CD4-positive, alpha-beta T cell (primary cell): ENCODE measurements around the gene XYLT1. TPM values are rescaled to one million over a fixed set of nuclear protein-coding genes. Genes with fewer than 3 reads are reported as not detected.

Experiments
- ATAC-seq: fragments of 200-7000 bp; cut with Tn5 transposase; one replicate; pipeline ENCODE4 v1.10.0; 2022; ENCODE audit warnings: mild to moderate bottlenecking; ENCODE audit not compliant: poor library complexity
- CTCF ChIA-PET: fragments of 350-600 bp; sonication (Branson Sonifier 250); formaldehyde crosslinking; loops from one replicate; lab custom pipeline; 2021; ENCODE audit warnings: antibody characterized with exemption, inconsistent platforms; lab: Charles Lee
- POLR2A ChIA-PET: fragments of 350-600 bp; sonication (Branson Sonifier 250); formaldehyde crosslinking; loops from one replicate; lab custom pipeline; 2021; ENCODE audit warnings: antibody characterized with exemption, inconsistent platforms; lab: Charles Lee
- DNase-seq, 14 experiments: peaks; one replicate each; pipeline ENCODE4 v3.0.0-alpha.2; 2013 to 2020; ENCODE audit warnings: mixed read lengths in 2 of 14
- H3K27ac ChIP-seq, 2 donors: one replicate each; pipeline versions ENCODE4 v1.5.1 to v1.7.0; 2013; ENCODE audit warnings: low read length in 2 of 2, low read depth in 1 of 2, mild to moderate bottlenecking in 1 of 2
- H3K27me3 ChIP-seq, 2 experiments: 1 replicate in 1 of 2; 2 replicates in 1 of 2; pipeline versions ENCODE4 v1.6.1 to v1.7.0; 2013; ENCODE audit warnings: low read length in 2 of 2, control low read depth in 1 of 2, mild to moderate bottlenecking in 1 of 2, moderate library complexity in 1 of 2; ENCODE audit not compliant: insufficient read depth in 2 of 2, control insufficient read depth in 1 of 2
- H3K36me3 ChIP-seq: one replicate; pipeline ENCODE4 v1.6.1; 2013; ENCODE audit warnings: low read length, control low read depth; ENCODE audit not compliant: insufficient read depth
- H3K4me1 ChIP-seq: one replicate; pipeline ENCODE4 v1.6.1; 2013; ENCODE audit warnings: low read length, control low read depth; ENCODE audit not compliant: insufficient read depth
- H3K4me3 ChIP-seq: one replicate; pipeline ENCODE4 v1.5.1; 2013; ENCODE audit warnings: mild to moderate bottlenecking, low read length, moderate library complexity
- H3K9me3 ChIP-seq, 2 experiments: 1 replicate in 1 of 2; 2 replicates in 1 of 2; pipeline versions ENCODE4 v1.6.1 to v1.7.0; 2013; ENCODE audit warnings: low read length in 2 of 2, mild to moderate bottlenecking in 2 of 2, control low read depth in 1 of 2, moderate library complexity in 1 of 2; ENCODE audit not compliant: control insufficient read depth in 1 of 2, insufficient read depth in 1 of 2
- H3K27ac Mint-ChIP-seq: one replicate; pipeline ENCODE4 v1.8.0; 2020; ENCODE audit warnings: mixed read lengths
- H3K27me3 Mint-ChIP-seq: one replicate; pipeline ENCODE4 v1.8.0; 2021; ENCODE audit warnings: mixed read lengths
- H3K36me3 Mint-ChIP-seq: one replicate; pipeline ENCODE4 v1.8.0; 2021; ENCODE audit warnings: low read depth, mixed read lengths
- H3K4me1 Mint-ChIP-seq: one replicate; pipeline ENCODE4 v1.8.0; 2021; ENCODE audit warnings: low read depth, mixed read lengths
- H3K4me3 Mint-ChIP-seq: one replicate; pipeline ENCODE4 v1.8.0; 2020; ENCODE audit warnings: mild to moderate bottlenecking, mixed read lengths
- H3K9me3 Mint-ChIP-seq: one replicate; pipeline ENCODE4 v1.8.0; 2020; ENCODE audit warnings: mixed read lengths
- intact Hi-C, 2 experiments: fragments of 100-400 bp; cut with DNase I in 1 of 2; cut with micrococcal nuclease in 1 of 2; formaldehyde crosslinking; loops; one replicate each; pipeline versions ENCODE4 v1.15.1 to v1.9.0; 2023 to 2025; cut with DNase I, micrococcal nuclease
- total RNA-seq, 174 experiments: library from RNA in 2 of 174; stranded (reverse) in 2 of 174; gene quantifications; one replicate each; pipeline ENCODE4 v1.2.3 and lab custom pipeline; 2021 to 2026
- TF ChIP-seq, protein P1 (sequence below): fragments of 200-600 bp; IDR thresholded peaks from one replicate; pipeline ENCODE4 v1.8.0; 2022; ENCODE audit warnings: antibody characterized with exemption, mild to moderate bottlenecking

The XYLT1 gene
- total RNA-seq, 2 experiments from 2014 or later = 26.0 to 27.1 TPM

DNA sequence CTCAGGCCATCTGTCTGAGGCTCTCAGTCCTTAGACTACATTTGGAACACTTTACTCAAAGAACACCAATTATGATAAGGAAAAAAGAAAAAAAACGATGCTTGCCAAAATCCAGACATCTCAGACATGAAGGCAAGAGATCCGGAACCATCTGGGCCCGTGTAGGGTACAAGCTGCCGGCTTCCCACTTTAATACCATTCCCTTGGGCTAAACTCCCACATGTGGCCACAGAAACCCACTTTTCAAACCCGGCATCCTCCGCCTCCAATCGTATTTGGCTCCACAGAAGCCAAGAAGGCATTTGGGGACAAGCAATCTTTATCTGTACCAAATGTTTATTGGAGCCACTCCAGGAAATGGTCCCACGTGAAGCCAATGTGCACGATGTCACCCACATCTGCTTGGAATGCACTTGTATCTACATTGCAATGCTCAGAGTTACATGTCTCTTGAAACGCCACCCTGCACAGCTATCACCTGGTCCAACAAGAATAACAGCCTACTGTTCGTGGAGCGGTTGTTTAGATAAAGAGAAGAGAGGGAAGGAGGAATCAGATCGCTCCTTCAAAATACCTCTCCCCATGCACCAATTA is 33.5 kb downstream of the XYLT1 start:
- no peaks in the 10 kb centered on the region for H3K9me3 Mint-ChIP-seq
- no peak overlapping the region for H3K4me3 Mint-ChIP-seq
- CTCF ChIA-PET = no interaction called here
- ATAC-seq (no peak), DNase-seq (no peak)
- intact Hi-C loops = no loop called here
- no peaks in the 10 kb centered on the region for H3K27me3 Mint-ChIP-seq
- no peak overlapping the region for H3K27ac ChIP-seq
- no peaks in the 10 kb centered on the region for H3K9me3 ChIP-seq
- H3K4me1 Mint-ChIP-seq = peaks cover 70% of the 10 kb centered on the region
- POLR2A ChIA-PET = interaction anchor here (1.0 kb wide), 1 partner anchor 73 kb away, joined by 3 read pairs; no protein-coding TSS in a partner anchor
- TF ChIP-seq, protein P1, sequence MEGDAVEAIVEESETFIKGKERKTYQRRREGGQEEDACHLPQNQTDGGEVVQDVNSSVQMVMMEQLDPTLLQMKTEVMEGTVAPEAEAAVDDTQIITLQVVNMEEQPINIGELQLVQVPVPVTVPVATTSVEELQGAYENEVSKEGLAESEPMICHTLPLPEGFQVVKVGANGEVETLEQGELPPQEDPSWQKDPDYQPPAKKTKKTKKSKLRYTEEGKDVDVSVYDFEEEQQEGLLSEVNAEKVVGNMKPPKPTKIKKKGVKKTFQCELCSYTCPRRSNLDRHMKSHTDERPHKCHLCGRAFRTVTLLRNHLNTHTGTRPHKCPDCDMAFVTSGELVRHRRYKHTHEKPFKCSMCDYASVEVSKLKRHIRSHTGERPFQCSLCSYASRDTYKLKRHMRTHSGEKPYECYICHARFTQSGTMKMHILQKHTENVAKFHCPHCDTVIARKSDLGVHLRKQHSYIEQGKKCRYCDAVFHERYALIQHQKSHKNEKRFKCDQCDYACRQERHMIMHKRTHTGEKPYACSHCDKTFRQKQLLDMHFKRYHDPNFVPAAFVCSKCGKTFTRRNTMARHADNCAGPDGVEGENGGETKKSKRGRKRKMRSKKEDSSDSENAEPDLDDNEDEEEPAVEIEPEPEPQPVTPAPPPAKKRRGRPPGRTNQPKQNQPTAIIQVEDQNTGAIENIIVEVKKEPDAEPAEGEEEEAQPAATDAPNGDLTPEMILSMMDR = no peak
- no peak overlapping the region for H3K4me3 ChIP-seq
- peaks cover 3% of the 10 kb centered on the region for H3K36me3 ChIP-seq
- H3K36me3 Mint-ChIP-seq = peaks cover 5% of the 10 kb centered on the region
- no peaks in the 10 kb centered on the region for H3K27me3 ChIP-seq
- peak overlapping the region; percentile 79 for H3K27ac Mint-ChIP-seq
- H3K4me1 ChIP-seq = peaks cover 23% of the 10 kb centered on the region

DNA sequence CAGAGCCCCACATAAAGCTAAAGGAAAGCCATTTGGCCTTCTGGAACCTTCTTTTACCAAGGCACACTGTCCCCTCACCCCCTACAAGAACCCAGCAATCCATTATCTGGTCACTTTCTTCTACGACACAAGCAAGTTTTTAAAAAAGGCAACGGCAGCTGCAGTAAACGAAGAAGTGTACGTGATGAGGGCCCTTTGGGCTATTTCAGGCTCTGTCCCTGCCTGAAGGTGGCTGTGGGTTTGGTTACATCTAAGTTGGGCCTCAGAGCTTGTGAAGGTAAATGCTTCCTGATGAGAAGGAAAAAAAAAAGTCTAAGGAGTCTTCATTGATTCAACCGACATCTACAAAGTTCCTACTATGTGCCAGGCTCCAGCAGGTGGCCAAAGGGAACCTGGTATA is 35.4 kb downstream of the XYLT1 start:
- no peak overlapping the region for H3K27ac ChIP-seq
- ChIA-PET POLR2A (no interaction called here), CTCF (no interaction called here)
- H3K4me3 ChIP-seq = no peak overlapping the region
- ATAC-seq = no peak
- H3K27me3 Mint-ChIP-seq = no peaks in the 10 kb centered on the region
- H3K27me3 ChIP-seq = no peaks in the 10 kb centered on the region
- no peaks in the 10 kb centered on the region for H3K9me3 Mint-ChIP-seq
- TF ChIP-seq, protein P1 = no peak
- peaks cover 3% of the 10 kb centered on the region for H3K36me3 ChIP-seq
- H3K9me3 ChIP-seq = no peaks in the 10 kb centered on the region
- H3K4me1 ChIP-seq = peaks cover 21% of the 10 kb centered on the region
- peaks cover 61% of the 10 kb centered on the region for H3K4me1 Mint-ChIP-seq
- H3K36me3 Mint-ChIP-seq = peaks cover 5% of the 10 kb centered on the region
- no peak overlapping the region for H3K27ac Mint-ChIP-seq
- intact Hi-C loops = no loop called here
- DNase-seq = no peak
- no peak overlapping the region for H3K4me3 Mint-ChIP-seq

DNA sequence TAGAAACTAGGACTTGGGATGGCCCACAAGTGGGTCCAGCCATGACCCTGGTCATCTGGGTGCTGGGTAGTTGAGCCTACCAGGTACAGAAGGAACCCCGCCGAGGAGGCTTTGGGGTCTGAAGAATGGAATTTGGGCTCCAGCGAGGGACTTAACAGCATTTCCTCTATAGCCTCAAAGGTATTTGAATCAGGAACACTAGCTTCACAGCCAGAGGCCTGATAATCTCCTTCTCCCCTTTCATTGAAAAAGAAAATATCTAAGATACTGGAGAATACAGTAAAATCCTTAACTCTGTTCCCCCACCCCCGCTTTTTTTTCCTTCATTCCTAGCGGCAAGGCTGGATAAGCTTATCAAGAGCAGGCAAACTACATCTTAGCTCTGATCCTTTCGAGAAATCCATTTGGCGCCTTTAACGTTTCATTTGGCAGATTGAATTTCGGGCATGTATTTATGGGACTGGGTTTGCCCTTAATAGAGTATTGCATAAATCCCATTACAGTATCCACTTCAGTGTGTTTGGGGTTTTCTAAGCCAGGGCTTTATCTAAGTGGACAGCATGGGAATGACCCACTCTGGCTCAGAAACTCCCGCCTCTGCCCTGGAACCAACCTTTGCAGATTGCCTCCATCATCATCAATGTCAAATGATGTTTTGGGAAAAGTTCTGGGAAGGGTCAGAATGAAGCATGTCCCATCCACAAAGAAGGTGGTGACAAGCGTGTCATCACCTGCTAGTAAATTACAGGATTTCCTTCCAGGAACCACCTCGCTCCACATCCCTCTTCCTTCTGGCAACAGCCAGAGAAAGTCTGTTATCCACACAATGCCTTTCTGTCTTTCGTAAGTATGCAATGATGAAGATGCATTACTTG is 36.9 kb downstream of the XYLT1 start:
- Histone ChIP-seq H3K9me3 (no peaks in the 10 kb centered on the region), H3K4me3 (no peak overlapping the region), H3K36me3 (peaks cover 3% of the 10 kb centered on the region), H3K27ac (no peak overlapping the region), H3K4me1 (peaks cover 7% of the 10 kb centered on the region), H3K27me3 (no peaks in the 10 kb centered on the region)
- no peak for DNase-seq
- Mint-ChIP-seq H3K9me3 (no peaks in the 10 kb centered on the region), H3K4me3 (no peak overlapping the region), H3K36me3 (peaks cover 5% of the 10 kb centered on the region), H3K27ac (no peak overlapping the region), H3K4me1 (peaks cover 50% of the 10 kb centered on the region), H3K27me3 (no peaks in the 10 kb centered on the region)
- TF ChIP-seq, protein P1 = no peak
- CTCF ChIA-PET = no interaction called here
- no peak for ATAC-seq
- POLR2A ChIA-PET = interaction anchor here (1.0 kb wide), 1 partner anchor 18 kb away, joined by 3 read pairs; no protein-coding TSS in a partner anchor
- intact Hi-C loops = no loop called here
